Bronchial epithelial cell (primary cell): ENCODE data around the gene RAVER1. TPM values are rescaled to one million over a fixed set of nuclear protein-coding genes. Genes with fewer than 3 reads are reported as not detected.
A peak's percentile ranks its signal among the peaks of the same experiment; 100 is the strongest.

Experiments used
- DNase-seq: peaks from one replicate; pipeline ENCODE4 v3.0.0-alpha.2; 2010; ENCODE audit warnings: low read depth
- FAIRE-seq: peaks from 2 replicates; lab custom pipeline; 2011; peaks lifted over from hg19 to GRCh38; lab: Jason Lieb, UNC
- H3K27me3 ChIP-seq: 2 replicates; pipeline ENCODE4 v1.5.1; 2011; ENCODE audit warnings: low read length; ENCODE audit not compliant: control insufficient read depth, insufficient read depth
- H3K36me3 ChIP-seq: 2 replicates; pipeline ENCODE4 v1.5.1; 2011; ENCODE audit warnings: low read length; ENCODE audit not compliant: control insufficient read depth, insufficient read depth
- H3K4me3 ChIP-seq: 2 replicates; pipeline ENCODE4 v1.5.1; 2011; ENCODE audit warnings: mild to moderate bottlenecking, low read depth, low read length, control low read depth
- CTCF ChIP-seq: IDR thresholded peaks from 2 replicates; pipeline ENCODE4 v1.5.1; 2011; ENCODE audit warnings: mild to moderate bottlenecking, moderate library complexity, low read length, control low read depth, inconsistent platforms; ENCODE audit not compliant: insufficient read depth, severe bottlenecking
- total RNA-seq: library from RNA; depleted of rRNA; stranded (reverse); fragments of >200 nt; gene quantifications from 2 replicates; pipeline ENCODE4 v1.2.1, GENCODE V29; 2014

The RAVER1 gene
- total RNA-seq, 1 donor from 2014 or later = 4.2 TPM

DNA sequence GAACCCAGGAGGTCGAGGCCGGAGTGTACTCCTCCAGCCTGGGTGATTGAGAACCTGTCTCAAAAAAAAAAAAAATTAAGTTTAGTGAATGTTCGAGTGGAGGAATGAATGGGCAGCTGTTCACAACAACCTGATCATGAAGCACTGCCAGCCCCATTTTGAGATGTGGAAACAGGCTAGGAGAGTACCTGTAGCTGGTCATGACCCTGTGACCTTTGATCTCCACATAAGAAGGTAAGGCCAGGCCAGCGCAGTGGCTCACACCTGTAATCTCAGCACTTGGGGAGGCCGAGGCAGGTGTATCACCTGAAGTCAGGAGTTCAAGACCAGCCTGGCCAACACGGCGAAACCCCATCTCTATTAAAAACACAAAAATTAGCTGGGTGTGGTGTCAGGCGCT is 7.6 kb downstream of the RAVER1 start:
- DNase-seq (no peak), FAIRE-seq (no peak)
- H3K27me3 ChIP-seq = no peaks in the 10 kb centered on the region
- TF ChIP-seq CTCF = no peak
- peaks cover 36% of the 10 kb centered on the region for H3K36me3 ChIP-seq
- no peak overlapping the region for H3K4me3 ChIP-seq

- TF ChIP-seq CTCF = no peak
- DNase-seq = no peak
- H3K36me3 ChIP-seq = peaks cover 37% of the 10 kb centered on the region
- peak; percentile 92 for FAIRE-seq
- H3K27me3 ChIP-seq = no peaks in the 10 kb centered on the region
- H3K4me3 ChIP-seq = no peak overlapping the region
Measured at GRCh38 chr19:10321874-10322835, 11.2 kb downstream of the RAVER1 start.

DNA sequence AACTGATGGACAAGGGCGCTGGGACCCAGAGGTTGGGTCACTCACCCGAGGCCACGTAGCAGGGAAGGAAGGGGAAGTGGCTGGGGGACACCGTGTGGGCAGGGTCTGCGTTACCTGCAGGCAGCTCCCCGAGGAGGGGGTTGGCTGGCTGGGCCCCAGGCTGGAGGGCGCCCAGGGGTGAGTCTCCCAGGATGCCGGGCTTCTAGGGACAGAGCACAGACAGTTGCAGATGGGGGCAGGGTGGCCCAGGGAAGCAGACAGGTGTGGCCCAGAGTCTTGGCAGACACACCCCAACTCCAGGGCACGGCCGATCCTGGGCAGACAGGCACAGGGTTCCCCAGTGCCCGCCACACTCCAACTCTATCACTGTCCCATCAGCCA is 11.9 kb downstream of the RAVER1 start:
- Histone ChIP-seq H3K27me3 (no peaks in the 10 kb centered on the region), H3K4me3 (no peak overlapping the region), H3K36me3 (peaks cover 37% of the 10 kb centered on the region)
- no peak for DNase-seq
- TF ChIP-seq CTCF = no peak
- no peak for FAIRE-seq

DNA sequence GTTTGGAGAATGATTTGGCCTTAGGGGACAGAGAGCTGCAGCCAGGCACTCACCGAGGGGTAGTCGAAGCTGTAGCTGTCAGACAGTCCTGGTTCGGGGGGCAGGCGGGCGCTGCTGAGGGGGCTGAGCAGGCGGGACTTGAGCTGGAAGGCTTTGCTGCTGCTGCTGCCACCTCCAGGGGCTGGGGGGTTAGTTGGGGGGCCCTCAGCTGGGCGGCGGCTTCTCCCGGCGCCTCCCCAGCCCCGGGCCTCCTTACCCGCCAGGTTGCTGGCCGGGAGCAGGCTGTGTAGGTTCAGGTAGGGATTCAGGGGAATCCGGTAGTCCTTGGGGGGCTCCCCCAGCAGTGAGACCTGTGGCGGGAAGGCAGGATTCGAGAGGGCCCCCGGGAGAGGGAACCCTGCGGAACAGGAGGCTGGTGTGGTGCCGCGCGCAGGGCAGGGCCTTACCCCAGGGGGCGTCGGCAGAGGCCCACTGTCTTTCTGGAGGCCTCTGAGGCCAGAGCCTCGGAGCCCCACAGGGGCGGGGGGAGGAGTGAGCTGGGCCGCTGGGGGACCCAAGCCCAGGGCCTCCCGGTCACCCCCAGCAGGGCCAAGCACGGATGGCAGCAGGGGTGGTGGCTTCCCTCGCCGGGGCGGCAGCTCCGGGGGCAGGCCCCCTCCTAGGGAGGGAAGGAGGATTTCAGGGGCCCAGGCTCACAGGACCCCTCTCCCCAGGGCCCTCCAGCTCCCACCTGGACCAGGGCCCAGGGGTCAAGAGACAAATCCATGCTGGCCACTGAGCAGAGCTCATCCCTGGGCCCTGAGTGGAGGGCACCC is 12.5 kb downstream of the RAVER1 start:
- TF ChIP-seq CTCF = no peak
- Histone ChIP-seq H3K36me3 (peaks cover 35% of the 10 kb centered on the region), H3K4me3 (no peak overlapping the region), H3K27me3 (no peaks in the 10 kb centered on the region)
- DNase-seq (no peak), FAIRE-seq (no peak)

- no peak for DNase-seq
- H3K27me3 ChIP-seq = no peaks in the 10 kb centered on the region
- no peak overlapping the region for H3K4me3 ChIP-seq
- H3K36me3 ChIP-seq = peaks cover 29% of the 10 kb centered on the region
- FAIRE-seq = no peak
- no peak for TF ChIP-seq CTCF
Measured at GRCh38 chr19:10318807-10319682, 14.3 kb downstream of the RAVER1 start.
